Left cardiac atrium (tissue), 4 donors: ENCODE data around the gene LOXL1. TPM values are rescaled to one million over a fixed set of nuclear protein-coding genes. Genes with fewer than 3 reads are reported as not detected.
A peak's percentile ranks its signal among the peaks of the same experiment; 100 is the strongest.

ENCODE experiments used
- ATAC-seq, 2 donors: fragments of 200-7000 bp; cut with Tn5 transposase; one replicate each; pipeline ENCODE4 v1.9.1; 2020; ENCODE audit warnings: mild to moderate bottlenecking in 2 of 2, moderate library complexity in 2 of 2
- DNase-seq: peaks from one replicate; pipeline ENCODE4 v3.0.0-alpha.2; 2020
- intact Hi-C, 2 donors: fragments of 100-400 bp; cut with DNase I; formaldehyde crosslinking; loops; one replicate each; pipeline versions ENCODE4 v1.14.1 to v1.15.1; 2022 to 2023
- total RNA-seq, 2 donors: library from RNA; stranded (reverse); fragmentation: NEBNext Ultra II Directional; extraction: Animal tissue kit (Norgen Biotek cat#: 25700); gene quantifications; one replicate each; pipeline ENCODE4 v1.2.1, GENCODE V29; 2021
- donor health status: DM: no; HTN: yes; CAD: no.
- donor health status: DM: no; HTN: yes; CAD: no; lungs with severe emphysema.
- donor health status: DM: yes; HTN: yes; CAD: no.
- donor health status: Dilated cardiomyopathy.

Gene LOXL1
- total RNA-seq, 2 donors from 2014 or later: 12.0 to 31.5 TPM

DNA sequence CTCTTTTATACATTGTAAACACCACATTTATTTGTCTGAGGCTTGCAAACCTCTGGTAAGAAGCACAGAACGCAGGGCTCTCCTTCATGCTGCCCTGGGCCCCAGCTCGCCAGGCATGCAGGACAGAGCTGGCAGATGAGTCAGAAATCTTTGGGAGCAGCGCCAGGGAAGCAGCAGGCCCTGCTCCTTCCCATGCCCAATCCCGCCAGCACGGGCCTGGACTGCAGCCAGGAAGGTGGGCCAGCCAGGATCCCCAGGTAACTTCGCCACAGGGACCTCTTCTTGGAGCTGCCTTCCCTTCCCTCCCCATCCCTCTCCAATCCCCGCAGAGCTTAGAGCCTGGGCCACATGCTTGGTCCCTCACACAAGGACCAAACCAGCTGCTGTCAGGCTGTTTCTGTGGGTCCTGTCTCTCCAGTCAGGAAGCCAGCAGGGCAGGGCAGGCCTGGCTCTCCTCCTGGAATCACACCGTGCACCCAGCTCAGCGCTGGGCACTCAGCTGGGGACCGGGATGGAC, 57.0 kb downstream of the LOXL1 start:
- intact Hi-C loops: no loop called here
- ATAC-seq: peak; percentile 60 to 81
- DNase-seq: peak; percentile 83

DNA sequence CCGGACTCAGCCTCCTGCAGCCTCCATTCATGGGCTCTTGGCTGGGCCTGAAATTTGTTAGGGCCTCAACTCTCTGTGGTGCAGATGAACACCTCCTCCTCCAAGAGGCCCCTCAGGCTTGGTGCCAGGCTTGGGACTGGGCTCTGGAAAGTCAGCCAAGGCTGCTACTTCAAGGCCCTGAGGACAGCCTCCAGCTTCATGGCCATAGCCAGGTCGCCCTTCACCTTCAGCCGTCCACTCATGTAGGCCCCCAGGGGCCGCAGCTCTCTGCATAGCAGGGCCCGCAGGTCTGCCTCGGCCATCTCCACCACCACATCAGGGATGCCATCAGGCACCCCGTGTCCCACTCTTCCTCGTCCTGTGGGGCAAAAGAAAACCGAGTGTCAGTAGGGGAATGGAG, 57.5 kb downstream of the LOXL1 start:
- DNase-seq (no peak), ATAC-seq (no peak)
- intact Hi-C loops: no loop called here

DNA sequence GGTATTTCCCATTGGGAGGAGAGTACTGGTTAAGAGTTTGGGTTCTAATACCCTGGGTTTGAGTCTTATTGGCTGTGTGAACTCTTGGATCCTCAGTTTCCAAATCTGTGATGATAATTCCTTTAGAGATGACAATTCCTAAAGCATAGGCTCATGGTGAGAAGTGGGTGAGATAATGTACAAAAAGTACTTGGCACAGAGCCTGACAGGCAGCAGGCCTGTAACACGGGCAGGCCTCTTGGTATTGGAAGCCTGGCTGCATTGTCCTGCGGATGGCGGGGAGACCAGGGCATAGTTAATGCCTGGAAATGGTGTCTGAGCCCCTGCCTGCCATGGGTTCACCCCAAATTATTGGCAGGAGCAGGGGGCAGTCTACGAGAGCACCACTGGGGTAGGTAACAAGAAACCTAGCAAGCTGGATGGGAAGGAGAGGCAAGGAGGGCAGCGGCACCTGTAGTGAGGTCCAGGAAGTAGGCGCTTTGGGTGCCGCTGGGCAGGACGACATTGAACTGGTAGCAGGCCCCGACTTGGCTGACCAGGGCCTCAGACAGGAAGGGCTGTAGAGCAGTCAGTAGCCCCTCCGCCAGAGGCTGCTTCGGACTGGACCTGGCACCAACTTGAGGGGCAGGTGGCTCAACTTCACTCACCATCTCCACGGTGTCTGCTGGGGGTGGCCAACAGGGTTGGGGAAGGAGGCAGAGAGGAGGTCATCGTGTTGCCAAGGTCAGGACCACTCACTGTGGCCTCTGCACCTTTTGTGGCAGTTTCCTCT, 58.1 kb downstream of the LOXL1 start:
- ATAC-seq: no peak
- intact Hi-C loops: no loop called here
- DNase-seq: no peak

- ATAC-seq: no peak
- DNase-seq: no peak
- intact Hi-C loops: no loop called here
These were observed 59.0 kb downstream of the LOXL1 start for GRCh38 chr15:73985101-73985873.

DNA sequence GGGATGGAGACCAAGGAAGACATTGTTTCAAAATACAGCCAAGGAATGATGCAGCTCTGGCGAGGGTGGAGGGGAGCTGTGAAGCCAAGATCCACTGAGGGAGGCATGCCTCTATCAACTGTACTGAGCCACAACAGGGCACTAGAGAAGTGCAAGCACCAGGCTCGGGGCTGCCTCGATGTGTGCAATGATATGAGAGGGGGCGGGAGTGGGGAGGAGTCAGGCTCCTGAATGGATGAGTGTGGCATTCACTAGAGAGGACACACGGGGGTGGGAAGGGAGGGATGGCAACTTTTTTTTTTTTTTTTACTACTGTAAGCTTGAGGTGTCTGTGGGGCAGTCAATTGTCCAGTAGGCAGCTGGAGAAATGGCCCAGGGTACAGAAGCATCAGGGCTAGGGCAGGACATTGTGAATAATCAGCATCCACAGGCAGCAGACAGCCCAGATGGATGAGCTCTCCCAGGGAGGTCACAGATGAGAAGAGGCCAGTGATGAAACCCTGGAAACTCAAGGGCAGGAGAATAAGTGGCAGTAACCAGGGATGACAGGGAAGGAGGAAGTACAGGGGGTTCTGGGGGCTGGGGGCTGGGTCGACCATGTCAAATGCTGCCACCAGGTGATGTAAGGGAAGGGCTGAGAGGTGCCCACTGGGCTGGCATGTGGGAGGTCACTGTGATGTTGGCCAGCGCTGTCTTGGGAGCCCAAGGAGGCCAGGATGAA, 60.0 kb downstream of the LOXL1 start:
- ATAC-seq: no peak
- DNase-seq: no peak
- intact Hi-C loops: no loop called here

DNA sequence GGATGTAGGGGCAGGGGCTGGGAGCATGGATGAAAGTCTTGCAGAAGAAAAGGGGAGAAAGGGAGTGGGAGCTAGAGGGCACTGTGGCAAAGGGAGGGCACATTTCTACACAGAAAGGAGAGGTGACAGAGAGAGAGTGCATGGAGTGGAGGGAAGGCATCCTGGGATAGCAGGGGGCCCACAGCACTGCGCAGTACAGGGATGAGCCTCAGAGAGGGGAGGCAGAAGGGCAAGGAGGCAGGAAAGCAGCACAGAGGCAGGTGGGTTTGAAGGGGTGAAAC, 60.5 kb downstream of the LOXL1 start:
- intact Hi-C loops: no loop called here
- ATAC-seq (no peak), DNase-seq (no peak)

DNA sequence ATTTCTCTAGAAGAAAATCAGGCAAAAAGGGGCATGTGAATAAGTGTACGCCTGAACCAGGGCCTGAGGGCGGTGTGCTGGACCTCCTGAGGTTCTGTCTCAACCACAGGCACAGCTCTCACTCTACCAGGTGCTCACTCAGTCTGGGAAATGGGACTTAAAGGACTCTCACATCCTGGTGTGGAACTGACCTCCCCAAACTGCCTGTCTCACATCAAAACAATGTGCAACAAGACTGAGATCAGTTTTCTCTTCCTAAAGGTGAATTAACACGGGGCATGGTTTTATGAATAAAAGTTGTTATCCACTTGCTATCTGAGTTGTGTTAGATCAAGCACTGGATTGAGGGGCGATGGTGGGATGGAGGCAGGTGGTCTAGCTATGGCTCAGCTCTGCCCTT, 61.0 kb downstream of the LOXL1 start:
- intact Hi-C loops: no loop called here
- ATAC-seq: no peak
- DNase-seq: no peak

DNA sequence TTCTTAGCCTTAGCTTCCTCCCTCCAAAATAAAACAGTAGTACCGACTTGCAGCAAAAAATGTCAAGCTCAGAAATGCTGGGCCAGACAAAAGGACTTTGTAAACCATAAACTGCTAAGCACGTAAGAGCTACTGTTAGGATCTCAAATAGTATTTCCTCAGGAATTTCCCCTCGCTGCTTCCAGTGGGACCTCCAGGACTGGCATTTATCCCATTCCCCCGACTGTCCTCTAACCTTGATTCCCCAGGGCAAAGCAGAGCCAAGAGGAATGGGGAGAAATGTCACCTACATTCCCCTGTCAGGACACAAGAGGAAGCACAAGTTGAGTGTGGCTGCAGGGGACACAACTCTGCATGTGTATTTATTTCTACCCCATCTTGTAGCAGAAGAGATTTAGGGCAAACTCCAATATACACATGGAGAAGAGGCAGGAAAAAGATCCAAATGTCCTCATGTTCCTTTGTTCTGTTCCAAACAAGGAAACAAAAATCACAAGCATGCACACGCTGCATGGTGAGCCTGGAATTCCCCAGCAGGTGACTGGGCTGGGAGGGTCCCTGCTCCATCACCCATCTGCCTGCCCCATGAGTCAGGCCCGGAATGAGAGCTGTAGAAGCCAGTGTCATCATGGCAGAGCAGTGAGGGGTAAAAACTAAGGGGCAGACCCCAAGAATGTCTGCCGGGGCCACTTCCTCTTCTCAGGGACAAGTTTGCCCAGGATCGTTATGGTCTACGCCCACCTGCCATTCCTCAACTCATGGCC, 61.6 kb downstream of the LOXL1 start:
- ATAC-seq (no peak), DNase-seq (no peak)
- intact Hi-C loops: no loop called here

DNA sequence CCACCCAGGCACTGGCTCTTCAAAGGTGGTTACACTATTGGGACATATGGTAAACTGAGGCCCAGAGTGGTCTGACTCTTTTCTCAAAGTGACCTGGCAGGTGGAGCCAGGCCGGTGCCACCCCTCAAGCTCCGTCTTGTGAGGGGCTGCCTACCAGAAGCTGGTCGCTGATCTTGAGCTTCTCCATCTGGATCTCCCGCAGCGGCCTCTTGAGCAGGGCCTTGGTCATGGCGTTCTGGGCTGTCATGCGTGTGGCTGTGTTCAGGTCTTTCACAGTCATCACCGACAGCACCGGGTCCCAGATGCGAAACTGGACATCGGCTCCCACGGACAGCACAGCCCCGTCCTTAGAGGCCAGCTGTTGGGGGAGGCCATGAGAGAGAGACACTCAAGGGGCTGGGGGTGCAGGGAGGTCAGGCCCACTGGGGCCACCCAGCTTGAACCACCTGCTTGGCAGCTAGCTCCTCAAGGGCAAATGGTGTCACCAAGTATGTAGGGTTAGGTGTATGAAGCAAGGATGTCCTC, 62.2 kb downstream of the LOXL1 start:
- intact Hi-C loops: no loop called here
- DNase-seq (no peak), ATAC-seq (no peak)

DNA sequence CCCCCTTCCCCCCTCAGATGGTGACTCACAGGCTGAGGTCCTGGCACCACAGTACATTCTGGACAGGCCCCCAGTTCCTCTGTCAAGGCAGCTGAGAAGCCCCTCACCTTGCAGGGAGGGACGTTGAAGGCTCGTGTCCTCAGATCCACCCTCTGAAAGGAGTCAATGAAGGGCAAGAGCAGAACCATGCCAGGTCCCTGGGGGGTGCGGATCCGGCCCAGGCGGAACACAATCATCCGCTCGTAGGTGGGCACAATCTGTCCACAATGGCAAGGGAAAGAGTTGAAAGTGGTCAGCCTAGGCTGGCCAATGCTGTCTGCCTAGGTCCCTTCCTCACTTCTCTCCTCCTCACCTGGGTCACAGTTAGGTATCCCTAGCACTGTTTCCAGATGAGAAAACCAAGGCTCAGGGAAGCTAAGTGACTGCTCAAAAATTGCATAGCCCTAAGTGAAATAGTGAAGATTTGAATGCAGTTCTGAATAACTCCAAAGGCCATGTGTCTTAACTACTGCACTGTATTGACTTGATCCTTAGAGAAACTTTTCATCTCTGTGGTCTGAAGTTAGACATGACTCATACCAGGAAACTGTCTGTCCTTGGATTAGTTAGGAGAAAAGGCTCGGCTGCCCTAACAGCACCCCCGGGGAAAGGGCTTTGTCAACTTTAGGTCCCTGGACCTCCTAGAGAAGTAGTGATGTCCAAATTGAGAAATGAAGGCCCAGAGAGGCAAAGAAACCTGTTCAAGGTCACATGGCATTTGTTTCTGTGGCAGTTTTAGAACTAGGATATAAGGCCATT, 62.9 kb downstream of the LOXL1 start:
- DNase-seq: no peak
- intact Hi-C loops: no loop called here
- ATAC-seq: peak in 1 of 2 donors; percentile 9

GRCh38 chr15:73990250-73991005, 64.2 kb downstream of the LOXL1 start:
- DNase-seq: no peak

GRCh38 chr15:73991260-73991659, 65.0 kb downstream of the LOXL1 start:
- ATAC-seq (peak; percentile 62 to 65), DNase-seq (peak; percentile 92)
- intact Hi-C loops: no loop called here

More at GRCh38 chr15:73990250-73991005, 64.2 kb downstream of the LOXL1 start:
- intact Hi-C loops: no loop called here
- no peak for ATAC-seq

- peak; percentile 95 for DNase-seq
- peak; percentile 90 to 91 for ATAC-seq
- intact Hi-C loops: no loop called here
These were observed 65.7 kb downstream of the LOXL1 start, which contains the start of gene STOML1 for GRCh38 chr15:73991726-73992593. Gene STOML1 (minus strand): TSS chr15:73992295. CDS start chr15:73992223, 72 bp downstream.

GRCh38 chr15:73992594-73992898, 66.3 kb downstream of the LOXL1 start:
- ATAC-seq: no peak
- intact Hi-C loops: no loop called here
- DNase-seq: no peak

DNA sequence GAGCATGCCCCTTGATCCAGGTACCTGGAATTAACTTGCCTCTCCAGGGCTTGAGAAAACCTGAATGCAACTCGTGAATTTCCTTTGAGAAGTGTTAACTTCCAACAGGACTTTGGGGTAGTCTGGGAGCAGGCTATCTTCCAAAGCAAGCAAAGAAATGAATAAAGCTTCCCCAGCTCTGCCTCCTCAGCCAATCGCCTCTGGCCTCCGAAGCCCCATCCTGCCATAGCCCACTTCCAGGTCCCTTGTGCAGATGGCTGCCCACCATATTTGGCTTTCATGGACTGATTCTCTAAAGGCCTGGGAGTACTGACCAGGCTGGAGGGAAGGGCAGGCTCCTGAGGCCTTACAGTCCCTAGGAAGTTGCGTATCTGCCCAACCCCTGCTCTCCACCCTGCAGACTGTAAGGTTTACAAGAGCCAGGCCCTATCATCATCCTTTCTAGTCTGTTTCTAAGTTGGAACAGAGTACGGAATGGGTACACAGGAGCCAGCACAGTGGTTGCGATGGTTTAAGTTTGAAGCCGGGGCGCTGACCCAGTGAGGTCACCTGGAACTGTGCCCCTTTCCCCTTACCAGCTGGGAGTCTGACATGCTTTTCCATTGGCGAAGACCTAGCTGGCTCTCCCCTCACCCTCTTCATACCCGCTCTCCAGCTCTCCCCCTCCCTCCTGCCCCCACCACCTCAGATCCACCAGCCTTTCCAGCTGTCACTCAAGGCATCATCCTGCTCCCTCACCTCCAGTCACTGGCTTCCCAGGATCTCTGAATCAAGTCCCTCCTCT, 67.1 kb downstream of the LOXL1 start:
- intact Hi-C loops: no loop called here
- no peak for ATAC-seq

GRCh38 chr15:73994413-73994883, 68.2 kb downstream of the LOXL1 start, which contains the start of gene PML:
Gene PML (plus strand): TSS chr15:73994716. CDS start chr15:73994813, 97 bp downstream.
- intact Hi-C loops: no loop called here
- peak; percentile 83 to 87 for ATAC-seq
- peak; percentile 98 for DNase-seq

More for the DNA sequence above, 67.1 kb downstream of the LOXL1 start:
- DNase-seq: no peak
